GM19324 (cell line): ENCODE results near the gene GABRB2.
A peak's percentile ranks its signal among the peaks of the same experiment; 100 is the strongest.
"Not testable (repeated sequence)": the region's sequence is repeated elsewhere in the genome, so short reads cannot be mapped to it uniquely, and the experiment has no call there.

Source experiments
- ATAC-seq: cut with Tn5 transposase; IDR thresholded peaks from one replicate; pipeline ENCODE4 v1.9.1; 2021; ENCODE audit warnings: mild to moderate bottlenecking, moderate library complexity; ENCODE audit not compliant: unreplicated experiment, low FRiP score

Gene GABRB2

DNA sequence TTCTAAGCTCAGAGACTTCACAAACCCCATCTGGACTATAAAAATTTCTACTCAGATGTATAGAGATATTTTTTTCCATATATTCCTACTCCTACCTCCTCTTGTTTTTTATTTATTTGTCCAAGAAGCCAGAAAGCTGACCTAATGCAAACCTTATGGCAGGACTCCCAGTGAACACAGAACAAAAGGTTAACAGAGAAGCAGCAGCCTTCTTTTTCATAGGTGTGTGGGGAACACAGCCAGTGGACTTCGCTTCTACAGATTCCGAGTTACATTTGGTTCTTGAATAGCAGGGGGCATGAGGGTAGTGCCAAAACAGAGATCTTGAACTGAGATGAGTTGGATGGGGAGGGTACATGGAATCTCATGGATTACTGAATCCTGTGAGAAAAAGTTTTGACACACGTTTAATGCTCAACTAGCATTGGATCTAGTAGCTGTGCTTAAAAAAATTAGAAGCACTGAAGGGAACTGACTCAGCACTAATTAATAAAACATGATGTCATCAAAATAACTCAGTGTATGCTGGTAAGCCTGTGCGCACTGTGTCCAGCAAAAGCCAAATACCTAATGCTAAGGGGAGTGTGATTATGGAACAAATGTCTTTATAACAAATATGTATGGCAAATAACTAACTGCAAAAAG, 240.1 kb downstream of the GABRB2 start:
- no peak for ATAC-seq

DNA sequence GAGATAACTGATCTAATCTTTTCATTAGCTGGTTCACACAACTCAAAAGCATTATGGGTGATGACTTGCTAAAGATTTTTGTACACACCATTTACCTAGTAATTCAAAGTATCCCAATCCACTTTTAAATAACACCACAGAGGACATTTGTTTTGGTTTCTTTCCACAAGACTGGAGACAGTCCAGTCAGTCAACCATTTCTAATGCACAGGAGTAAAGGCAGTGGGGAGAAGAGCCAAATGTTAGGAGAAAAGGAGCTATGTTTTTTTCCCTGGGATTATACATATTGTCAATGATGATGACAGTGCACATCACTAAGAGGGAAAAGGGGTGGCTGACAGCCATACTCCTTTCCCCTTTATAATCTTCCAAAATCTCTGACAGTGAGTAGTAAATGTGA, 240.9 kb downstream of the GABRB2 start:
- no peak for ATAC-seq

DNA sequence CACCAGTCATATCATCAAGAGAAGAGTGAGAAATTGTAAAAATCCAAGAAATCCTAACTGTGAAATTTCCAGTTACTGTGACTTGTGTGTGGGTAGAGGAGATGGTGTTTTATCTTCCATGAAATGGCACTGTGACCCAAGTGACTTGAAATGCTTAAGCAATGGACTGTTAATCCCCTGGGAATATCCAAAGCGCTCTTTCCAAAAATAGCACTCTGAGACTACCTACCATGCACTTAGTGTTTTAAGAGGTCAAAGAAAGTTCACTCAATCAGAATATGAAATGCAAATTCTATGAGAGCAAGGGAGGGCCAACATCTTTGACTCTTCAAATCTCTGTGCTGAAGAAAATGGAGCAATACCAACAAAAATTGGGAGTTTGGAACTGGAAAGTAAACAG, 244.0 kb downstream of the GABRB2 start:
- ATAC-seq: no peak

DNA sequence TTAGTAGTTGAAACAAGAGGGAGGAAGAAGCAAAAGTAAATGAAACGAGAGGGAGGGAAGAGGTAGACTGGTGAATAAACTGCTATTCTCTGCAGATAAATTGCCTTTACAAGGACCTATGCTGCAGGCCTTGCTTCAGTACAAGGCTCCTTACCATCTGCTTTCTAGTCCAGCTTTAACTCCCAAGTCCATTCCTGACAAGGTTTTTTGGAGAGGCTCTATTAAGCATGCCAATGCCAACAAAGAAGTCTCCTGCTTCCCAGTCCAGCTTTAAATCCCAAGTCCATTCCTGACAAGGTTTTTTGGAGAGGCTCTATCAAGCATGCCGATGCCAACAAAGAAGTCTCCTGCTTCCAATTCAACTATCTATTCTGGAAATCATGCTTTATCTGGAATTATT, 244.9 kb downstream of the GABRB2 start:
- ATAC-seq: no peak

GRCh38 chr5:161299053-161299452, 247.5 kb downstream of the GABRB2 start:
- ATAC-seq: peak; percentile 74

GRCh38 chr5:161297388-161297787, 249.1 kb downstream of the GABRB2 start:
- ATAC-seq: not testable (repeated sequence)

DNA sequence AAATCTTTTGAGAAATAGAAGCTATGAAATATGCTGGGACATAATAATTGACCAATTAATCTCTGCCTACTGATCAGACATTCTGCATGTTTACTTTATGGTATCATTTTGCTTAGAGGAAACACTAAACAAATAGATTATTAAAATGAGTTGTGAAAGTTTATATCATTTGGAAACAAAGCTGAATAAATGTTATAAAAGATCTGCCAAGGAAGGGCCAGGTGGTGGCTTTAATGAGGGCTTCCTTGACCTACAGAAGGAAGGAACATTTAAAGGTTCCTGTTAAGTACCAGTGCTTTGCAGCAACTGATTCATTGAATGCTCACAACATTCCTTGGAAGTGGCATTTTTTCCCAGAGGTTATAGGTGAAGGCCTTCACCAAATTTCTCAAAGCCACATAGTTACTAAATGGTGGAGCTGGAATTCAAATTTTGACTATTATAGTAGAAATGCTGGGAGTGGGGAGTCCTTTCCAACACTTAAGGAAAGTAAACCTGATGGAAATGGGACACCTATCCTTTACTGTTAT, 250.7 kb downstream of the GABRB2 start:
- no peak for ATAC-seq

- no peak for ATAC-seq
These were observed 258.5 kb downstream of the GABRB2 start for GRCh38 chr5:161288071-161288470.

DNA sequence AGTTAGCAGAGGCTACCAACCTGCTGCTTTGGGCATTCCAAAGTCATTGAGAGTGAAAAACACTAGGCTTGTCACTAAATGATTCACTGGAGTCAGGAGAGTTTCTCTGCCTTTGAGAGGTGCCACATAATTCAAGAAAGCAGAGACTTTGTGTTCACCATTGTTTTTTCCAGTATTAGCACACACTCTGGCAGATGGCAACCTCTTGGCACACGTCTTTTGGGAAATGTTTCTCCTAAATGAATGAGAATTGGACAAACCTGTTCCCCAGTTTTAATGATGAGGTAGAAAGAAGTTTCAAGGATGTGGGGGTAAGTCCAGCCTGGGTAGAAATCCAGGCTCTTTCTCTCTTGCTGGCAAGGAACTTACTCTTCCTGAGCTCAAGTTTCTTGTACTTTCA, 259.1 kb downstream of the GABRB2 start:
- no peak for ATAC-seq

- peak; percentile 92 for ATAC-seq
These were observed 260.4 kb downstream of the GABRB2 start for GRCh38 chr5:161286066-161286655.

DNA sequence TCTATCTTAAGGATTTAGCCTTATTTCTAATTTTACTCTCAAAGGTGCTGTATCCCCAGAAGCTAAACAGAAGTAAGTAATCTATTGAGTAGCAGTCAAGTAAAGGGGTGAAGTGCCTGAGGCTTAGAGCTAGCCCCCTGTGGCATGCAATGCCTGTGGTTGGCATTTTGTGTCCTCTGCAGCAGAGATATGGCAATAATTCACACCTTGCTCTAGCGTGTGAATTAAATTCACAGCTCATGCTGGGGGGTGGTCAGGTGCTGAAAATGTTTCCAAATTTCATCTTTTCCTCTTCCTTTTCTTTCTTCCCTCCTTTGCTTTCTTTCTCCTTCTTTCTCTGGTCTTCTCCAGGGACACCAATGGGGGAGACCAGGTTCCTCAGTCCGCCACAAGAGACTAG, 262.1 kb downstream of the GABRB2 start:
- no peak for ATAC-seq

- ATAC-seq: no peak
These were observed 263.2 kb downstream of the GABRB2 start for GRCh38 chr5:161283296-161283695.

- no peak for ATAC-seq
These were observed 267.5 kb downstream of the GABRB2 start for GRCh38 chr5:161278739-161279660.

DNA sequence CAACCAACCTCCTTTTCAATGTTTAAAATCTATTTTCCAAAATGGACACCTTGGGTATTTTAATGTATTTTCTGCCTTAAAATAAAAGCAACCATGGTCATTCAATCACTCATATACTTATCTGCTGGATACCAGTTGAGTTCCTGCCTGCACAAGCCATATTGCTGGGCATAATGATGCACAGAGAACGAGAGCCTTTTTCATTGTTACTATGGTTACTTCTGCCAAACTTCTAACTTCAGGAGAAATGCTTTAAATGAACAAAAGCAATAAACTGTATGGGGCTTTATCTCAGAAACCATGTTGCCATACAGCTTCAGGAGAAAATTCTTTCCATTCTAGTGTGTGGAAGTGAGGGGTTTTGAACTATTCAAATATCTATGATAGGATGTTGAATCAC, 269.5 kb downstream of the GABRB2 start:
- no peak for ATAC-seq

DNA sequence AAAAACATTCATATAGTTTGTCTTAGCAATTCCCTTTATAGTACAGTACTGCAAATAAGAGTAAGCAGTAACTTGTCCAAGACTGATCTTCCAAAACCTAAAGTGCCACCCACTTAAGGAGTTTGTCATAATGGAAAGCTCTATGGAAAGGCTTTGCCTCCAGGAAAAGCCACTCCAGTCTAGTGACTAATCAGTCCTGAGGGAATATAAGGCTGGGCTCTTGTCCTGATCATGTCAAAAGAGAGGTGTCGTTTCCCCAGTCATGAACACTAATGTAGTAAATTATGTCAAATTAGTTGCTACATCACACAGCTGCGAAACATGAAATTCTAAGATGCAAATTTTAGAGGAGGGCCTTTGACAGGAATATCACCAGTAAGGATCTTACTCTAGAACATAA, 271.6 kb downstream of the GABRB2 start:
- no peak for ATAC-seq

- ATAC-seq: no peak
These were observed 273.1 kb downstream of the GABRB2 start for GRCh38 chr5:161273410-161273809.

DNA sequence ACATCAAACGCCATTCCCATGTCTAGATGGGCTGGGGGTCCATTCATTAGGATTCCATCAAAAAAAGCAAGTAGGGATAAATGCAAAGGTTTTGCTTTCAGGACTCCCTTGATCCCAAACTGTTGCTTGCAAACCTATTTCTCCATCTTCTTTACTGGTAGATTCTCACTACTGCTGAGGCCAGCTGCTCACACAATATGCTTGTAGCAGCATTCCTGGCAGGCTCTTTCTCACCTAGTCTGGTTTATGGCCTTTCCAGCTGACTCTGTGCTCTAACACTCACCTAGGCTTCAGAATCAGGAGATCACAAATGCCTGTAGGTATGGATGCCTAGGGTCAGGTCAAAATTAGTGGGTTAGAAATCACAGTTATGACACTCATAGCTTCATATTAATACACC, 274.7 kb downstream of the GABRB2 start:
- ATAC-seq: no peak

DNA sequence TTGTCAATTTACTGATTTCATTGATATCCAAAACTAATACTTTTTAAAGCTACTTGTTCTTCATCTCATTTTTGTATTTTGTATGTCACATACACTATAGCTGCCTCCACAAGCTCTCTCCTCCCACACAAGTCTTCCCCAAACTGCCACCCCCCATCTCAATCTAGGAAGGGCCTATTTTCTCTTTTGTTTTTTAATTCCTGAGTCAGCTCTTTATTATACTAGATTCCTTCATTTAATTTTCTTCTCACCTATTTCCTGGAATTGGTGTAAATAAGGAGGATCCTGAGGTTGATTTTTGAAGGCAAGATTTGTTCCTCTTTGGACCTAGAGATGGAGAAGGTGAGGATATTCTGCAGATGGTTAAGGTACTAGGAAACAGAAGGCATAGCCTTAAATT, 277.4 kb downstream of the GABRB2 start:
- ATAC-seq: no peak

DNA sequence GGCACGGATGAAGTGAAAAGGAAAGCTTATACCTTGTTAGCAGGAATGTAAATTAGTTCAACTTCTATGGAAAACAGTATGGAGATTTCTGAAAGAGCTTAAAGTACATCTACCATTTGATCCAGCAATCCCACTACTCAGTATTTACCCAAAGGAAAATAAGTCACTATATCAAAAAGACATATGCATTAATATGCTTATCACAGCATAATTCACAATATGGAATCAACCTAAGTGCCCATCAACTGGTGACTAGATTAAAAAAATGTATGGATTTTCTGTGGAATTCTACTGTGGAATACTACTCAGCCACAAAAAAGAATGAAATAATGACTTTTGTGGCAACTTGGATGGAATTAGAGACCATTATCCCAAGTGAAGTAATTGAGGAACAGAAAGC, 279.6 kb downstream of the GABRB2 start:
- ATAC-seq: no peak

DNA sequence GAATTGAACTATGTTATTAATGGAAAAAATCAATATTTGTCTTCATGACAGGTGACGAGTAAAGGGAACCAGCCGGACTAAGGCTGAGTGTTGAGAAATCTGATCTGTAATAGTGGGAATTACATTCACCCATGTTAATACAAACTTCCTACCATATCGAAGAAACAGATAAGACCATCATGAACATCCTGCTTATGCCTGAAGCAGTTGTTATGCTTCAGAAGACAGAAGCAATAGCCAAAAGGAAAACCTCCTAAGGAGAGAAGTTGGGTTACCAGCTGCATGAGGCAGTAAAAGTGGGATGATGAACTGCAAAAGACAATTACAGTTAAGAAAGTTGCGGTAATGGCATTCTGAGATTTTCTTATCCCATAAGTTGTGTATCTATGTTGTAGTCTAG, 281.5 kb downstream of the GABRB2 start:
- ATAC-seq: no peak

GRCh38 chr5:161263191-161263590, 283.3 kb downstream of the GABRB2 start:
- ATAC-seq: no peak
